Psoas muscle (tissue), 8 donors: ENCODE measurements around the gene ACY1. TPM values are rescaled to one million over a fixed set of nuclear protein-coding genes. Genes with fewer than 3 reads are reported as not detected.
"Not testable (repeated sequence)": the region's sequence is repeated elsewhere in the genome, so short reads cannot be mapped to it uniquely, and the experiment has no call there.

Source experiments
- ATAC-seq, 4 donors: fragments of 200-7000 bp; cut with Tn5 transposase; one replicate each; pipeline ENCODE4 v1.9.1; 2020; ENCODE audit warnings: moderate library complexity in 3 of 4, mild to moderate bottlenecking in 2 of 4
- DNase-seq, 2 donors: peaks; one replicate each; pipeline ENCODE4 v3.0.0-alpha.2; 2020
- H3K27ac ChIP-seq: fragments of 200-600 bp; one replicate; pipeline ENCODE4 v1.8.0; 2022
- H3K27me3 ChIP-seq, 3 donors: fragments of 200-600 bp in 1 of 3; one replicate each; pipeline versions ENCODE4 v1.6.1 to v1.8.0; 2013 to 2022; ENCODE audit warnings: low read length in 2 of 3, mild to moderate bottlenecking in 2 of 3, moderate library complexity in 1 of 3; ENCODE audit not compliant: insufficient read depth in 3 of 3
- H3K36me3 ChIP-seq, 2 donors: fragments of 200-600 bp in 1 of 2; one replicate each; pipeline versions ENCODE4 v1.6.1 to v1.8.0; 2013 to 2022; ENCODE audit warnings: low read depth in 1 of 2, mild to moderate bottlenecking in 1 of 2, moderate library complexity in 1 of 2; ENCODE audit not compliant: insufficient read depth in 1 of 2
- H3K4me1 ChIP-seq: fragments of 200-600 bp; one replicate; pipeline ENCODE4 v1.8.0; 2022
- H3K4me3 ChIP-seq: fragments of 200-600 bp; one replicate; pipeline ENCODE4 v1.8.0; 2022; ENCODE audit warnings: mild to moderate bottlenecking
- H3K9me3 ChIP-seq: fragments of 200-600 bp; one replicate; pipeline ENCODE4 v1.8.0; 2022
- CTCF ChIP-seq: fragments of 200-600 bp; IDR thresholded peaks from one replicate; pipeline ENCODE4 v1.8.0; 2022; ENCODE audit warnings: antibody characterized with exemption
- WGBS, 3 donors: extraction: QIAGEN DNeasy Blood & Tissue Kit; methylation state at CpG; one replicate each; pipeline versions ENCODE4 v1.1.6 to v1.1.7; 2013; 5-methylcytosine and 5-hydroxymethylcytosine counted together
- intact Hi-C, 2 donors: fragments of 100-400 bp; cut with DNase I; formaldehyde crosslinking; loops; one replicate each; pipeline versions ENCODE4 v1.11.0 to v1.14.2; 2022
- polyA plus RNA-seq, 3 donors: library from polyadenylated mRNA; stranded (reverse); fragments of 200-250 nt; gene quantifications; one replicate each; pipeline ENCODE4 v1.2.3, GENCODE V29; 2013
- total RNA-seq, 4 donors: library from RNA; stranded (reverse); fragmentation: NEBNext Ultra II Directional in 2 of 4; extraction: Animal tissue kit (Norgen Biotek cat#: 25700) in 2 of 4; gene quantifications; one replicate each; pipeline versions ENCODE4 v1.2.1 to v1.2.4, GENCODE V29; 2021 to 2023
- donor health status: healthy with polysubstance abuse.
- donor health status: DM: no; HTN: no; CAD: no; lungs with moderate emphysema.
- donor health status: Bipolar disorder and iron deficiency.
- donor health status: healthy.
- donor health status: DM: yes; HTN: yes; CAD: no.
- donor health status: DM: no; HTN: no; CAD: no.
- donor health status: DM: no; HTN: no; CAD: no.
- donor health status: DM: yes; HTN: yes; CAD: no.

ACY1 gene
- total and polyA plus RNA-seq, 7 donors: 19.9 to 59.3 (median 37.6) TPM

GRCh38 chr3:51992017-51992682 lies 8.8 kb downstream of the ACY1 start:
- DNase-seq (peak in 1 of 2 donors; percentile 36), ATAC-seq (no peak)
- H3K27me3 ChIP-seq: no peaks in the 10 kb centered on the region
- intact Hi-C loops: no loop called here
- TF ChIP-seq CTCF: no peak
- peaks cover 10 to 46% of the 10 kb centered on the region in 2 donors for H3K36me3 ChIP-seq
- peaks cover 28% of the 10 kb centered on the region for H3K4me1 ChIP-seq
- WGBS, 3 donors: 60 to 79% (median 70%) methylated on average over 3 of the region's 3 CpGs
- no peaks in the 10 kb centered on the region for H3K9me3 ChIP-seq
- H3K27ac ChIP-seq: peak overlapping the region; percentile 36
- H3K4me3 ChIP-seq: no peak overlapping the region

GRCh38 chr3:51993657-51994056 lies 10.3 kb downstream of the ACY1 start:
- H3K9me3 ChIP-seq, H3K27me3 ChIP-seq, H3K27ac ChIP-seq, intact Hi-C loops, ATAC-seq, DNase-seq, H3K4me3 ChIP-seq: not testable (repeated sequence)
- H3K4me1 ChIP-seq: peaks cover 28% of the 10 kb centered on the region
- H3K36me3 ChIP-seq: peaks cover 10 to 43% of the 10 kb centered on the region in 2 donors
- 61 to 80% (median 70%) methylated on average over 6 to 10 of the region's 13 CpGs for WGBS, 3 donors

GRCh38 chr3:51994530-51994929 lies 11.2 kb downstream of the ACY1 start:
- peak overlapping the region; percentile 83 for H3K27ac ChIP-seq
- WGBS, 3 donors: 53 to 66% (median 56%) methylated on average over 2 of the region's 2 CpGs

GRCh38 chr3:51995346-51996163 lies 12.2 kb downstream of the ACY1 start, which contains the start of gene RPL29:
Gene RPL29 (minus strand): TSS chr3:51995895. CDS start chr3:51995461, 434 bp downstream.
- intact Hi-C loops: loop anchor here in 1 of 2 donors (1.0 kb wide), 1 partner anchor 53 kb away; the partner anchor contains the start of gene PARP3

More at GRCh38 chr3:51994530-51994929, 11.2 kb downstream of the ACY1 start:
- no peak for TF ChIP-seq CTCF
- ATAC-seq: no peak
- Histone ChIP-seq H3K36me3 (peaks cover 10 to 40% of the 10 kb centered on the region in 2 donors), H3K9me3 (no peaks in the 10 kb centered on the region), H3K27me3 (no peaks in the 10 kb centered on the region), H3K4me3 (peak overlapping the region; percentile 89), H3K4me1 (peaks cover 28% of the 10 kb centered on the region)
- intact Hi-C loops: no loop called here
- peak in 1 of 2 donors; percentile 12 for DNase-seq

More at GRCh38 chr3:51995346-51996163, 12.2 kb downstream of the ACY1 start, which contains the start of gene RPL29:
- H3K36me3 ChIP-seq: peaks cover 10 to 40% of the 10 kb centered on the region in 2 donors
- H3K9me3 ChIP-seq: no peaks in the 10 kb centered on the region
- no peak for TF ChIP-seq CTCF
- H3K27ac ChIP-seq: peak within 1 kb of the TSS; percentile 83
- peak; percentile 90 to 94 for DNase-seq
- H3K4me1 ChIP-seq: peaks cover 28% of the 10 kb centered on the region
- 0 to 1% (median 0%) methylated on average over 38 to 40 of the region's 40 CpGs for whole genome bisulfite sequencing, 3 donors
- peak within 1 kb of the TSS; percentile 89 for H3K4me3 ChIP-seq
- ATAC-seq: peak; percentile 92 to 96 (median 94)
- no peaks in the 10 kb centered on the region for H3K27me3 ChIP-seq
